ENCODE data around the gene ARID3A.
A peak's percentile ranks its signal among the peaks of the same experiment; 100 is the strongest.

The ARID3A gene

DNA sequence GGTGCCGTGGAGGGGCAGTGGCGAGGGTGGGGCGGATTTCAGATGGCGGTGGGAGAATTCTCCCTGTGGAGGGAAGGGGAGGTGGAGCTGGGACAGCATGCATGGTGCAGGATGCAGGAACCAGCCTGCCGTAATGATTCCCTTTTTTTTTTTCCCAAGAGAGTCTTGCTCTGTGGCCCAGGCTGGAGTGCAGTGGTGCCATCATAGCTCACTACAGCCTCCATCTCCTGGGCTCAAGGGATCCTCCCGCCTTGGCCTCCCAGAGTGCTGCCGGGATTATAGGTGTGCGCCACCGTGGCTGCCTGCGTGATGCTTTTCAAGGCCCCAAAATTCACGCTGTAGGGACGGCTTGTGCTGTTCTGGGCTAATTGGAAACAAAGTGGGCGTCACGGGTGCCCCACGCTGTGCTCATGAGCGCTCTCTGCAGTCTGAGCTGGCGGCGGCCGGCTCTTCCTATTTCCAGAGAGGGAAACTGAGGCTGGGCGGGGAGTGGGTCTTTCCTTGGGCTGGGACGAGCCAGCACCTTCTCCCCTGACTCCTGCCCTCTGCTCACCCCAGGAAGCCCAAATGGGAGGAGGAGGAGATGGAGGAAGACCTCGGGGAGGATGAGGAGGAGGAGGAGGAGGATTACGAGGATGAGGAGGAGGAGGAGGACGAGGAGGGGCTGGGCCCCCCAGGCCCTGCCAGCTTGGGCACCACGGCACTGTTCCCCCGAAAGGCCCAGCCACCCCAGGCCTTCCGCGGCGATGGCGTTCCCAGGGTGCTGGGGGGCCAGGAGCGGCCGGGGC is 6.2 kb downstream of the ARID3A start:
- TF ChIP-seq, protein P1, sequence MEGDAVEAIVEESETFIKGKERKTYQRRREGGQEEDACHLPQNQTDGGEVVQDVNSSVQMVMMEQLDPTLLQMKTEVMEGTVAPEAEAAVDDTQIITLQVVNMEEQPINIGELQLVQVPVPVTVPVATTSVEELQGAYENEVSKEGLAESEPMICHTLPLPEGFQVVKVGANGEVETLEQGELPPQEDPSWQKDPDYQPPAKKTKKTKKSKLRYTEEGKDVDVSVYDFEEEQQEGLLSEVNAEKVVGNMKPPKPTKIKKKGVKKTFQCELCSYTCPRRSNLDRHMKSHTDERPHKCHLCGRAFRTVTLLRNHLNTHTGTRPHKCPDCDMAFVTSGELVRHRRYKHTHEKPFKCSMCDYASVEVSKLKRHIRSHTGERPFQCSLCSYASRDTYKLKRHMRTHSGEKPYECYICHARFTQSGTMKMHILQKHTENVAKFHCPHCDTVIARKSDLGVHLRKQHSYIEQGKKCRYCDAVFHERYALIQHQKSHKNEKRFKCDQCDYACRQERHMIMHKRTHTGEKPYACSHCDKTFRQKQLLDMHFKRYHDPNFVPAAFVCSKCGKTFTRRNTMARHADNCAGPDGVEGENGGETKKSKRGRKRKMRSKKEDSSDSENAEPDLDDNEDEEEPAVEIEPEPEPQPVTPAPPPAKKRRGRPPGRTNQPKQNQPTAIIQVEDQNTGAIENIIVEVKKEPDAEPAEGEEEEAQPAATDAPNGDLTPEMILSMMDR (IDR thresholded peaks at IDR 0.05; ENCODE audit: low read depth, low read length, missing control alignments) = no peak
- in situ Hi-C loops (cut with HindIII; ENCODE audit: low pct_ligation_motif_present, low sequenced_read_pairs) = no loop called here
- no peak overlapping the region for H3K4me3 ChIP-seq (ENCODE audit: low read depth, low read length)
- peaks cover 9% of the 10 kb centered on the region for H3K36me3 ChIP-seq (replicated peaks)
- no peaks in the 10 kb centered on the region for H3K27me3 ChIP-seq (replicated peaks)
- no peak for DNase-seq
- no peak overlapping the region for H3K27ac ChIP-seq

DNA sequence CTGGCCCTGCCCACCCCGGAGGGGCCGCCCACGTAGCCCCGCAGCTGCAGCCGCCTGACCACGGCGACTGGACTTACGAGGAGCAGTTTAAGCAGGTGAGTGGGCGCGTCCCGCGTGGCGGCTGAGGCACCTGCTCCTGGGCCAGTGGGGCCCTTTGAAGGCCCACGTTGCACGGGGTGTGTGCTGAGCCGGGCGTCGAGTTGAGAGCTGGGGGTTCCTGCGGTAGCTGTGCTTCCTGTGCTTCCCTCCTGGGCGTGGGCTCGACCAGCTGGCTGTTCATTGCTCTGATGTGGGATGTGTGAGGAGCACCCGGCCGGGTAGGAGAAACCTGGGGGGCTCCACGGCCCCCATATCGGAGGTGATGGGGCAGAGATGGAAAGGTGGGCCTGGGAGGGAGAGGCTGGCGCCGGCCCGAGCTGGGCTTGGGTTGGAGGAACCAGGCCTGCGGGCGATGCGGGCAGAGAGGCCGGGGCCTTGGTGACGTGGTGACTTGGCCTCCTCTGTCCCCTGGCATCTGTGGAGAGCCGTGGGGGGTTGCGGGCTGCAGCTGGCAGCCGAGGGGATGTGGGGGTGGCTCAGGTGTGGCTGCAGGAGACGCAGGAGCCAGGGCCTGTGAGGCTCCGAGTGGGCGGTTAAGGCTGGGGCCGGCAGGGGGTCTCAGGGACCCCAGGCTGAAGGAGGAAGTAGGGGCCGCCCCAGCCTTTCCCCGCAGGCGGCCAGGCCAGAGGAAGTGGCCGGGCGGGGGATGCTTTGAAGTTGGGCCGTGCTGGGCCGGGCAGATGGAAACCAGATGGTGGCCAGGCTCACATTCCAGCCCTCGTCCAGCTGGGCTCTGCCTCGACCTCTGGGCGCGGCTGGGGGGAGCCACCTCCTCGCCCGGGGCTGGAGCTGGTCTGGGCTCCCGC is 7.1 kb downstream of the ARID3A start:
- H3K27me3 ChIP-seq (replicated peaks) = no peaks in the 10 kb centered on the region
- H3K27ac ChIP-seq = no peak overlapping the region
- H3K36me3 ChIP-seq (replicated peaks) = peaks cover 12% of the 10 kb centered on the region
- in situ Hi-C loops (cut with HindIII; ENCODE audit: low pct_ligation_motif_present, low sequenced_read_pairs) = no loop called here
- DNase-seq = peak; percentile 70
- H3K4me3 ChIP-seq (ENCODE audit: low read depth, low read length) = peak overlapping the region; percentile 22
- TF ChIP-seq, protein P1 (IDR thresholded peaks at IDR 0.05; ENCODE audit: low read depth, low read length, missing control alignments) = peak; percentile 17

DNA sequence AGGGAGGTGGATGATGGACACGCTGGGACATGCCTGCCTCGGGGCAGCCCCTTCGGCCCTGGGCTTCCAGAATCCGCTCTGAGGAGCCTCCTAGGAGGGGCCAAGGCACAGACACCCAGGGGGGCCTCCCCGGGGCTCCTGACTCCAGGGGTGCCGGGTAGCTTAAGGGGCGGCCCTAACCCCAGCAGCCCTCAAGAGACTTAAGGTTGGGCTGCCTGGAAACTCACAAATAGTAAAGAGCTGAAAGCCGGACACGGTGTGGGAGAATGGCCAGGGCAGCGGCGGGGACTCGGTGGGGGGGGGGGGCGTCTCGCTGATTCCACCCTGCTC is 7.7 kb downstream of the ARID3A start:
- no peaks in the 10 kb centered on the region for H3K27me3 ChIP-seq (replicated peaks)
- peaks cover 12% of the 10 kb centered on the region for H3K36me3 ChIP-seq (replicated peaks)
- in situ Hi-C loops (cut with HindIII; ENCODE audit: low pct_ligation_motif_present, low sequenced_read_pairs) = no loop called here
- peak overlapping the region; percentile 22 for H3K4me3 ChIP-seq (ENCODE audit: low read depth, low read length)
- TF ChIP-seq, protein P1 (IDR thresholded peaks at IDR 0.05; ENCODE audit: low read depth, low read length, missing control alignments) = no peak
- H3K27ac ChIP-seq = peak overlapping the region; percentile 30
- DNase-seq = no peak

DNA sequence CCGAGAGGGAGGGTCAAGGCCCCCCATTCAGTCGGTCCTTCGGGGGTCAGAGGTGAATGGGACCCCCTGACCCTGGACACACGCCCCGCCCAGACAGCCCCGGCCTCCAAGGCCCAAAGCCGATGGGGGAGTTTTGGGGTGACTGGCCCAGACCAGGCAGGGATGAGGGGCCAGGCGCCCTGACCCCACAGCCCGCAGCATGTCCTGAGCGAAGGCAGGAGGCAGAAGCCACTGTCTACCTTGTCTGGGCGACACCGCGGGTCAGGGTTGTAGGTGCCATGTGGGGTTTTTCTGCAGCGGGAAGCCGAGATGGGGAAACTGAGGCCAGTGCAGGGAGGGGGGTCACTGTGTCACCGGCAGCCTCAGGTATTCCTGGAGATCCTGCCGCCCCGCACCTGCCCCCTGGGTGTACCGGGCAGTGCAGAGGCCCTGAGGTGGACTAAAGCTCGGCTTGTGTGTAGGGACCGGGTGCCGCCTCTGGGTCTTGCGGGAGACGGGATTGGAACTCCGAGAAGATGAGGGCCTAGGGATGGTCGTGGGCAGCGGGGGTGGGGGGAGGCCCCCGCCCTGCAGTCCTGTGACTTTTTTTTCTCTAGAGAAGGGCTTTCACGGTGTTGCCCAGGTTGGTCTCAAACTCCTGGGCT is 8.5 kb downstream of the ARID3A start:
- Histone ChIP-seq H3K4me3 (ENCODE audit: low read depth, low read length) (no peak overlapping the region), H3K27me3 (replicated peaks) (no peaks in the 10 kb centered on the region), H3K36me3 (replicated peaks) (peaks cover 14% of the 10 kb centered on the region), H3K27ac (no peak overlapping the region)
- TF ChIP-seq, protein P1 (IDR thresholded peaks at IDR 0.05; ENCODE audit: low read depth, low read length, missing control alignments) = no peak
- DNase-seq = no peak
- in situ Hi-C loops (cut with HindIII; ENCODE audit: low pct_ligation_motif_present, low sequenced_read_pairs) = no loop called here

DNA sequence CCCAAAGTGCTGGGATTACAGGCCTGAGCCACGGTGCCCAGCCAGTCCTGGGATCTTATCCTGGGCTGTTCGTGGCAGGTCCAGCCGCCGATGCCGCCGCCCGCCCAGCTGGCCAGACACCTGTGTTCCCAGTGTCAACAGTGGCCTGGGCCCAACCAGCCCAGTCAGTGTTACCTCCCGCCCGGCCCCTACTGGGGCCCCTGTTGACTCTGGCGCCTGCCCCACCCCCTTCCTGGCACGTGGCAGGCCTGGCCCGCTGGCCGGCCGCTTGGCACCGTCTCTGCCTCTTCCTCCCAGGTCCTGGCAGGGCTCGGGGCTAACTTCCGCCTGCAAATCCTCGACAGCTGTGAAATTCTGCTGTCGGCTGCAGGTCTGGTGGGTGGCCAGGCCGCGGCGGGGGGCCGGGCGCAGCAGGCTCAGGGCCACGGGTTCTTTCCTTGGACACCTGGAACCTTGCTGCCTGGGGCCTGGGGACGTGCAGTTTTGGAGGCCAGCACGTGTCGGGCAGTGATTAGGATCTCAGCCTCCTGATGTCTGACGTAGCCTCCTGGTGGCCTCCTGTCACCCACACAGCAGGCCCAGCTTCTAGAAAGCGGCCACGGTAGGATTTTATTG is 9.1 kb downstream of the ARID3A start:
- Histone ChIP-seq H3K27me3 (replicated peaks) (no peaks in the 10 kb centered on the region), H3K36me3 (replicated peaks) (peaks cover 14% of the 10 kb centered on the region), H3K4me3 (ENCODE audit: low read depth, low read length) (no peak overlapping the region), H3K27ac (no peak overlapping the region)
- no peak for DNase-seq
- in situ Hi-C loops (cut with HindIII; ENCODE audit: low pct_ligation_motif_present, low sequenced_read_pairs) = no loop called here
- TF ChIP-seq, protein P1 (IDR thresholded peaks at IDR 0.05; ENCODE audit: low read depth, low read length, missing control alignments) = no peak
